Vagina (tissue), 2 donors: ENCODE results near the gene OVAAL. TPM values are rescaled to one million over a fixed set of nuclear protein-coding genes. Genes with fewer than 3 reads are reported as not detected.

Experiments used
- DNase-seq, 2 donors: peaks; one replicate each; pipeline ENCODE4 v3.0.0-alpha.2; 2017; ENCODE audit errors: extremely low spot score in 2 of 2
- H3K27ac ChIP-seq: fragments of 200-600 bp; sonication (generic); one replicate; pipeline ENCODE4 v1.5.1; 2019
- H3K27me3 ChIP-seq: fragments of 200-600 bp; sonication (generic); one replicate; pipeline ENCODE4 v1.5.1; 2019
- H3K36me3 ChIP-seq, 2 donors: fragments of 200-600 bp; sonication (generic); one replicate each; pipeline ENCODE4 v1.5.1; 2017 to 2019
- H3K4me1 ChIP-seq: fragments of 200-600 bp; sonication (generic); one replicate; pipeline ENCODE4 v1.5.1; 2019
- H3K4me3 ChIP-seq, 2 donors: fragments of 200-600 bp; sonication (generic); 1 replicate in 1 of 2; 2 replicates in 1 of 2; pipeline ENCODE4 v1.5.1; 2016 to 2019
- H3K9me3 ChIP-seq: fragments of 200-600 bp; sonication (generic); one replicate; pipeline ENCODE4 v1.5.1; 2019
- CTCF ChIP-seq, 3 experiments: fragments of 450-650 bp in 2 of 3; fragments of 200-600 bp in 1 of 3; sonication (generic) in 1 of 3; IDR thresholded peaks; one replicate each; pipeline ENCODE4 v1.5.1; 2017 to 2019; ENCODE audit warnings: antibody characterized with exemption in 3 of 3, mild to moderate bottlenecking in 2 of 3, moderate library complexity in 2 of 3
- POLR2A ChIP-seq, 2 donors: fragments of 450-650 bp; IDR thresholded peaks; one replicate each; pipeline ENCODE4 v1.6.1; 2017; ENCODE audit warnings: antibody characterized with exemption in 2 of 2, mild to moderate bottlenecking in 2 of 2, moderate library complexity in 2 of 2
- POLR2AphosphoS5 ChIP-seq, 2 donors: sonication (generic); formaldehyde crosslinking; IDR thresholded peaks; one replicate each; pipeline ENCODE4 v1.9.0; 2017; ENCODE audit warnings: antibody characterized with exemption in 2 of 2, mild to moderate bottlenecking in 2 of 2, low read depth in 1 of 2; ENCODE audit not compliant: insufficient read depth in 1 of 2
- intact Hi-C: fragments of 100-400 bp; cut with DNase I; formaldehyde crosslinking; loops from one replicate; pipeline ENCODE4 v1.15.1; 2023
- total RNA-seq: library from RNA; depleted of rRNA; stranded (reverse); fragments of >200 nt; gene quantifications from one replicate; pipeline ENCODE4 v1.2.3, GENCODE V29; 2016

The OVAAL gene
- total RNA-seq, 1 donor from 2014 or later, result not detected

GRCh38 chr1:180540697-180541594 lies 17.8 kb upstream of the OVAAL start:
- DNase-seq, result peak in 1 of 2 donors; percentile 22
- Histone ChIP-seq H3K9me3 (no peaks in the 10 kb centered on the region), H3K27ac (no peak overlapping the region), H3K27me3 (no peaks in the 10 kb centered on the region), H3K4me3 (no peak overlapping the region), H3K36me3 (no peaks in the 10 kb centered on the region), H3K4me1 (peaks cover 8% of the 10 kb centered on the region)
- intact Hi-C loops, result loop anchor here (10.0 kb wide), 1 partner anchor 1834 kb away; no protein-coding TSS in a partner anchor
- TF ChIP-seq CTCF (IDR thresholded peaks at IDR 0.05) (no peak), POLR2A (IDR thresholded peaks at IDR 0.05) (no peak), POLR2AphosphoS5 (IDR thresholded peaks at IDR 0.05; ENCODE audit: insufficient read depth in 1 of 2, low read depth in 1 of 2) (no peak)

- intact Hi-C loops, result loop anchor here (10.0 kb wide), 1 partner anchor 1833 kb away; no protein-coding TSS in a partner anchor
These were observed 16.5 kb upstream of the OVAAL start for GRCh38 chr1:180542113-180542837.

DNA sequence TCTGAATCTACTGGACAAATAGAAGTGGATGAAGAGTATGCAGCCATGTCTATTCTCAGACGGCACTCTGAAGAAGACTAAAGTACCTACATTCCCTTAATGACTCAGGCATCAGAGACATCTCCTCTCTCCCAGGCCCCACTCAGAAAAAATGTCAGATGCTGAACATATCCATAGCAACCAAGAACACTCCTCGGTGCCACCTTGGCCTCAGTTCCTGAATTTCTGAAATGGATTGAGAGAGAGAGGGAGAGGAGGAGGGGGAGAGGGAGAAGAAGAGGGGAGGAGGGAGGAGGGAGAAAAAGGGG lies 16.0 kb upstream of the OVAAL start:
- TF ChIP-seq CTCF (IDR thresholded peaks at IDR 0.05) (no peak), POLR2A (IDR thresholded peaks at IDR 0.05) (no peak), POLR2AphosphoS5 (IDR thresholded peaks at IDR 0.05; ENCODE audit: insufficient read depth in 1 of 2, low read depth in 1 of 2) (no peak)
- intact Hi-C loops, result loop anchor here (10.0 kb wide), 1 partner anchor 1832 kb away; no protein-coding TSS in a partner anchor
- Histone ChIP-seq H3K36me3 (no peaks in the 10 kb centered on the region), H3K27ac (no peak overlapping the region), H3K27me3 (no peaks in the 10 kb centered on the region), H3K4me3 (no peak overlapping the region), H3K4me1 (peaks cover 8% of the 10 kb centered on the region), H3K9me3 (no peaks in the 10 kb centered on the region)
- DNase-seq, result no peak

More at GRCh38 chr1:180542113-180542837, 16.5 kb upstream of the OVAAL start:
- no peak for TF ChIP-seq POLR2AphosphoS5 (IDR thresholded peaks at IDR 0.05; ENCODE audit: insufficient read depth in 1 of 2, low read depth in 1 of 2)
- no peak for TF ChIP-seq CTCF (IDR thresholded peaks at IDR 0.05)
- TF ChIP-seq POLR2A (IDR thresholded peaks at IDR 0.05), result no peak
- no peak for DNase-seq
- Histone ChIP-seq H3K27ac (no peak overlapping the region), H3K4me3 (no peak overlapping the region), H3K4me1 (peaks cover 8% of the 10 kb centered on the region), H3K36me3 (no peaks in the 10 kb centered on the region), H3K9me3 (no peaks in the 10 kb centered on the region), H3K27me3 (no peaks in the 10 kb centered on the region)

DNA sequence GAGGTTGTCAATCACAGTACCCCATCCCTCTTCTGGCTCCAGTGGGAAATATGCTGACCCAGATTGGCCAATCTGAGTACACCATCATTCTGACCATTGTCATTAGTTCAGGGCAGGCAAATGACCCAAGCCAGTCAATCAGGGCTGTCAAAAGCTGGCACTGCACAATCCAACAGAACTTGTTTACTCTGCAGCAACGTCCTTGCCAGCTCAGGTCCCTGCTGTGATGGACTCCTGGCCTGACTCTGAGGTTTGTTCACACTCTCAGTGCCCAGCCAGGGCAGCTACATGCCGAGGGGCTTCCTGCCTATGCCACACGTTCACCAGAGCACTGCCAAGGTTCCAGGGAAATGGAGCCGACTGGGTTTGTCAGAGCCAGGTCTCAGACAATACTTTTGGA lies 14.7 kb upstream of the OVAAL start:
- no peak overlapping the region for H3K4me3 ChIP-seq
- TF ChIP-seq POLR2AphosphoS5 (IDR thresholded peaks at IDR 0.05; ENCODE audit: insufficient read depth in 1 of 2, low read depth in 1 of 2) (no peak), CTCF (IDR thresholded peaks at IDR 0.05) (no peak), POLR2A (IDR thresholded peaks at IDR 0.05) (no peak)
- no peak for DNase-seq
- H3K4me1 ChIP-seq, result peaks cover 8% of the 10 kb centered on the region
- no peaks in the 10 kb centered on the region for H3K36me3 ChIP-seq
- intact Hi-C loops, result loop anchor here (10.0 kb wide), 1 partner anchor 1831 kb away; no protein-coding TSS in a partner anchor
- H3K27me3 ChIP-seq, result no peaks in the 10 kb centered on the region
- no peaks in the 10 kb centered on the region for H3K9me3 ChIP-seq
- H3K27ac ChIP-seq, result no peak overlapping the region
